OCI-LY3 (cell line): Measurements from ENCODE around the gene HHIP.

ENCODE experiments used
- H2AFZ ChIP-seq: fragments of 200-600, 300-600 bp; shearing (Covaris generic); 2 replicates; pipeline ENCODE4 v1.6.0; 2014; ENCODE audit warnings: antibody characterized with exemption, low read depth, low read length
- H3K27ac ChIP-seq: fragments of 200-600, 300-600 bp; sonication (generic); 2 replicates; pipeline ENCODE4 v1.5.1; 2014; ENCODE audit warnings: mild to moderate bottlenecking, low read length, moderate library complexity, mixed read lengths
- H3K27me3 ChIP-seq: fragments of 200-600, 300-600 bp; sonication (generic); 2 replicates; pipeline ENCODE4 v1.6.1; 2014; ENCODE audit warnings: low read depth, low read length, mixed read lengths
- H3K36me3 ChIP-seq: fragments of 200-600, 300-600 bp; sonication (generic); replicated peaks from 2 replicates; pipeline ENCODE3; 2014; ENCODE audit warnings: low read depth, low read length, mixed read lengths
- H3K4me1 ChIP-seq: fragments of 300-600, 200-600 bp; sonication (generic); 2 replicates; pipeline ENCODE4 v1.6.1; 2014; ENCODE audit warnings: low read length, mixed read lengths
- H3K4me2 ChIP-seq: fragments of 200-600, 300-600 bp; sonication (generic); 2 replicates; pipeline ENCODE4 v1.6.1; 2014; ENCODE audit warnings: low read length, mixed read lengths
- H3K4me3 ChIP-seq: fragments of 300-600, 200-600 bp; sonication (generic); 2 replicates; pipeline ENCODE4 v1.5.1; 2014; ENCODE audit warnings: antibody characterized with exemption, mild to moderate bottlenecking, low read length, moderate library complexity
- H3K79me2 ChIP-seq: fragments of 300-600, 200-600 bp; shearing (Covaris generic); 2 replicates; pipeline ENCODE4 v1.6.1; 2014; ENCODE audit warnings: mild to moderate bottlenecking, low read length, mixed read lengths
- H3K9ac ChIP-seq: fragments of 300-600, 200-600 bp; shearing (Covaris generic); 2 replicates; pipeline ENCODE4 v1.6.0; 2014; ENCODE audit warnings: mild to moderate bottlenecking, low read length, moderate library complexity
- H3K9me3 ChIP-seq: fragments of 200-600, 300-600 bp; shearing (Covaris generic); 2 replicates; pipeline ENCODE4 v1.6.1; 2014; ENCODE audit warnings: low read length, mixed read lengths; ENCODE audit not compliant: insufficient read depth
- H4K20me1 ChIP-seq: fragments of 200-600, 300-600 bp; sonication (generic); 2 replicates; pipeline ENCODE4 v1.6.1; 2016; ENCODE audit warnings: low read length, mixed read lengths; ENCODE audit not compliant: insufficient read depth
- EZH2phosphoT487 ChIP-seq: fragments of 200-600 bp; shearing (Covaris generic); IDR thresholded peaks from 2 replicates; pipeline ENCODE4 v1.6.1; 2018; ENCODE audit warnings: antibody characterized with exemption, mixed run types, low read depth
- TF ChIP-seq, protein P1 (sequence below): fragments of 200-600, 300-600 bp; sonication (generic); IDR thresholded peaks from 2 replicates; pipeline ENCODE4 v1.5.1; 2014; ENCODE audit warnings: antibody characterized with exemption, low read length, low read depth

The HHIP gene

DNA sequence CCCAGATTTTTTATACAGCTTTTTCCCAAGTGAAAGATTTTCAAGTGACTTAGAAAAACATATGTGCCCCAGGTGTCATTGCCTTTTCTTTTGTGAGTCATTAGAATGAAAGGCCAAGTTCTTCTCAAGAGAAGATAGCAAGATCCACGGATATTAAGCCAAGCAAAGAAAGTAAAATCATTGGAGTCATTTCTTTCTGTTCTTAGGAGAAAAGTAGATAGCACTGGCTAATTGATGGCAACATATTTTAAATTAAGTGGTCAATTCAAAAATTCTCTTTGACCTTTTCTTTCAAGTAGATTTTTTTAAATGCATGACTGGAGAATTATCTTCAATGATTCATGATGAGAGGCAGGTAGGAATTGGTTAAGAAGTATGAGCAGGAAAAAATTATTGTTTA lies 94.4 kb downstream of the HHIP start:
- TF ChIP-seq, protein P1, sequence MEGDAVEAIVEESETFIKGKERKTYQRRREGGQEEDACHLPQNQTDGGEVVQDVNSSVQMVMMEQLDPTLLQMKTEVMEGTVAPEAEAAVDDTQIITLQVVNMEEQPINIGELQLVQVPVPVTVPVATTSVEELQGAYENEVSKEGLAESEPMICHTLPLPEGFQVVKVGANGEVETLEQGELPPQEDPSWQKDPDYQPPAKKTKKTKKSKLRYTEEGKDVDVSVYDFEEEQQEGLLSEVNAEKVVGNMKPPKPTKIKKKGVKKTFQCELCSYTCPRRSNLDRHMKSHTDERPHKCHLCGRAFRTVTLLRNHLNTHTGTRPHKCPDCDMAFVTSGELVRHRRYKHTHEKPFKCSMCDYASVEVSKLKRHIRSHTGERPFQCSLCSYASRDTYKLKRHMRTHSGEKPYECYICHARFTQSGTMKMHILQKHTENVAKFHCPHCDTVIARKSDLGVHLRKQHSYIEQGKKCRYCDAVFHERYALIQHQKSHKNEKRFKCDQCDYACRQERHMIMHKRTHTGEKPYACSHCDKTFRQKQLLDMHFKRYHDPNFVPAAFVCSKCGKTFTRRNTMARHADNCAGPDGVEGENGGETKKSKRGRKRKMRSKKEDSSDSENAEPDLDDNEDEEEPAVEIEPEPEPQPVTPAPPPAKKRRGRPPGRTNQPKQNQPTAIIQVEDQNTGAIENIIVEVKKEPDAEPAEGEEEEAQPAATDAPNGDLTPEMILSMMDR: no peak
- TF ChIP-seq EZH2phosphoT487: no peak
- Histone ChIP-seq H3K79me2 (no peaks in the 10 kb centered on the region), H3K4me1 (no peaks in the 10 kb centered on the region), H3K4me3 (no peak overlapping the region), H3K4me2 (no peak overlapping the region), H2AFZ (no peak overlapping the region), H3K9me3 (no peaks in the 10 kb centered on the region), H3K27ac (no peak overlapping the region), H4K20me1 (no peaks in the 10 kb centered on the region), H3K36me3 (no peaks in the 10 kb centered on the region), H3K9ac (no peak overlapping the region), H3K27me3 (no peaks in the 10 kb centered on the region)

DNA sequence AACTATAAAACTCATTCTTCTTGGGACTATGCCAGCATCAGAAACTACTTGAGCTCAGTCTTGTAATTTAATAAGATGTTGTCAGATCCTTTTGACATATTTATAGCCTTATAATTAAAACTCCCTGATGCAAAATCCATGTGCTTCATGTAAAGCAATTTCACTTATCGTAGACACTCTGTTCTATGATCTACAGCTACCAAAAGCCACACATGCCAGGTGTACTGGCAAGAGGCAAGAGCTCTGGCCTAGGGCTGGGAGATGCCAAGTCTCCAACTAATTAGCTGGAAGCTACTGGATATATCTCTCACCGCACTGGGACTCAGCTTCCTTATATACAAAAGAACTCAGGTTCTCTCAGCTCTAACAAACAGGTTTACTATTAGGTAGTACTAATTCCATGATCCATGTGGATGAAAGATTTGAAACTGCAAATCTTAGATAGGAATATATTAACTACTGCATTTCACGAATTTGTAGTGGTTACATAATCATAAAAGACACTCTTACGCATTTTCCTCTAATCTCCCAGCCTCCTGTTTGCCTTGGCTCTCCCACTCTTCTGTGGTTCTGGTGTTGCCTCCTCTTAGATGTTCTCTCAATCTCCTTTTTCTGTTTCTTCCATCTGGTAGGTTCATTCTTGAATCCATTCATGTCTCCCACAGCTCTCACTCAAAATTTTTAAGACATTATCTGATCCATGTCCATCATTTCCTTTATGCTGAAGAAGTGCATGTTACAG lies 103.0 kb downstream of the HHIP start:
- no peak for TF ChIP-seq EZH2phosphoT487
- TF ChIP-seq, protein P1: no peak
- Histone ChIP-seq H3K9me3 (no peaks in the 10 kb centered on the region), H3K79me2 (no peaks in the 10 kb centered on the region), H3K4me1 (no peaks in the 10 kb centered on the region), H3K27me3 (no peaks in the 10 kb centered on the region), H3K27ac (no peak overlapping the region), H2AFZ (no peak overlapping the region), H3K36me3 (no peaks in the 10 kb centered on the region), H3K4me2 (no peak overlapping the region), H3K4me3 (no peak overlapping the region), H3K9ac (no peak overlapping the region), H4K20me1 (no peaks in the 10 kb centered on the region)

DNA sequence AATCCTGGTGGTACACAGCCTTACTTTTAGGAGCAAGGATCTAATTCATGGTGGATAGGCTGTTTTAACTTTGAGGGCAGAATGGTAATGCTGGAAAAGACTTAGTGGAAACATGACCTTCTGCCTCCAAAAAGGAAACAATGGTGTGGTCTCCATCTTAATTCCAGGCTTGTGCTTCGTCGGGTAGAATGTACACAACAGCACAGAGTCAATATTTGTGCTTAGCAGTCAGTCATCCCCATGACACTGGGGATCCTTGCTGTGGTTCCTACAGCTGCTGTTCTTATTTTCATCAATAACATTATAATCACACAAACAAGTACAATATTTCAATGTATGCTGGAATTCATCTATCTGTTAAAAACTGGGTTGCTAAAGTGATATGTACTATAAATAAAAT lies 104.4 kb downstream of the HHIP start:
- Histone ChIP-seq H3K4me3 (no peak overlapping the region), H3K4me2 (no peak overlapping the region), H3K9me3 (no peaks in the 10 kb centered on the region), H3K79me2 (no peaks in the 10 kb centered on the region), H3K4me1 (no peaks in the 10 kb centered on the region), H3K36me3 (no peaks in the 10 kb centered on the region), H3K27me3 (no peaks in the 10 kb centered on the region), H2AFZ (no peak overlapping the region), H4K20me1 (no peaks in the 10 kb centered on the region), H3K9ac (no peak overlapping the region), H3K27ac (no peak overlapping the region)
- TF ChIP-seq EZH2phosphoT487: no peak
- TF ChIP-seq, protein P1: no peak

DNA sequence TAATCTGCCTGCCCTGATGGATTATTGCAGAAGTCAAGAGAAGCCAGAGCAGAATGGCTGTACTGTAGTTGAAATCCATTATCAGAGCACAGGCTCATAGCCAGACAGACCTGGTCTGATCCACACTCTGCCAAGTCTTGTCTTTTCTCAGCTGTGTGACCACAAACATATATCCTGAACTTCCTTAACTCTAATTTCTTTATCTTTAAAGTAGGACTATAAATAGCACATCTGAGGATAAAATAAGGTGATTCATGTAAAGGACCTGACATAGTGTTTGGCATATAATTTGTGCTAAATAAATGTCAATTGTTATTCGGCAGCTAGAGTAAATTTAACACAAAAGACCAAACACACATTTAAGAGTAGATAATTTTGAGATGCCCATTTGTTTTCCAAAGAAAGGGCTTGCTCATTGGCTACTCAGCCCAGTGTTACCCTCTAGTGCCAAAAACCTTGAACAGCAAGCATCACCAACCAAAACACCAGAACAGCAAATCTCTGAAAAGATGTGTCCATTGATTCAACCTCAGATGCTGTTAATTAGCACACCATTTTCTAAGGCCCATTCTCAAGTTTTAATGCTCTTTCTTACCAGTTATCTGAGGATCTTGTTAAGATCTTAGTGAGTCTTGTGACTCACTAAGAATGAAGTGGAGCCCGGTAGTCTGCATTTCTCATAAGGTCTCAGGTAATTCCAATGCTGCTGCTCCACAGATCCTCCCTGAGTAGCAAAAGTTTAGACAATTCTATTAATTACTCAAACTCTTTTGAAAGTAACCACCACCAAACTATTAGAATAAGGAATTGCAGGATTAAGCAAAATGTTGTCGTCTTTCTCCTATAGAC lies 108.8 kb downstream of the HHIP start:
- no peak overlapping the region for H3K27ac ChIP-seq
- H3K4me3 ChIP-seq: no peak overlapping the region
- no peaks in the 10 kb centered on the region for H3K79me2 ChIP-seq
- H3K4me1 ChIP-seq: no peaks in the 10 kb centered on the region
- no peaks in the 10 kb centered on the region for H3K36me3 ChIP-seq
- H3K9ac ChIP-seq: no peak overlapping the region
- TF ChIP-seq, protein P1: peak; percentile 86
- TF ChIP-seq EZH2phosphoT487: no peak
- H3K27me3 ChIP-seq: no peaks in the 10 kb centered on the region
- no peak overlapping the region for H3K4me2 ChIP-seq
- H3K9me3 ChIP-seq: no peaks in the 10 kb centered on the region
- no peak overlapping the region for H2AFZ ChIP-seq
- no peaks in the 10 kb centered on the region for H4K20me1 ChIP-seq
